Nephron progenitor cell (in vitro differentiated cells): ENCODE results near the gene PRKCE.
"Not testable (repeated sequence)": the region's sequence is repeated elsewhere in the genome, so short reads cannot be mapped to it uniquely, and the experiment has no call there.

Experiments
- DNase-seq: peaks from one replicate; pipeline ENCODE4 v3.0.0; 2021
- H3K27ac Mint-ChIP-seq: 2 replicates; pipeline ENCODE4 v1.8.0; 2021; ENCODE audit warnings: mild to moderate bottlenecking, moderate library complexity, mixed read lengths
- H3K27me3 Mint-ChIP-seq: 2 replicates; pipeline ENCODE4 v1.8.0; 2021; ENCODE audit warnings: mild to moderate bottlenecking, low read depth, mixed read lengths; ENCODE audit not compliant: poor library complexity
- H3K36me3 Mint-ChIP-seq: 2 replicates; pipeline ENCODE4 v1.8.0; 2021; ENCODE audit warnings: low read depth, mixed read lengths
- H3K4me1 Mint-ChIP-seq: 2 replicates; pipeline ENCODE4 v1.8.0; 2021; ENCODE audit warnings: mixed read lengths
- H3K4me3 Mint-ChIP-seq: 2 replicates; pipeline ENCODE4 v1.8.0; 2021; ENCODE audit warnings: mild to moderate bottlenecking, moderate library complexity, mixed read lengths
- H3K9me3 Mint-ChIP-seq: 2 replicates; pipeline ENCODE4 v1.8.0; 2021; ENCODE audit warnings: mild to moderate bottlenecking, moderate library complexity, mixed read lengths
- CTCF ChIP-seq: fragments of 200-600 bp; sonication (generic); IDR thresholded peaks from 2 replicates; pipeline ENCODE4 v1.5.0; 2021; ENCODE audit warnings: antibody characterized with exemption

Gene PRKCE

DNA sequence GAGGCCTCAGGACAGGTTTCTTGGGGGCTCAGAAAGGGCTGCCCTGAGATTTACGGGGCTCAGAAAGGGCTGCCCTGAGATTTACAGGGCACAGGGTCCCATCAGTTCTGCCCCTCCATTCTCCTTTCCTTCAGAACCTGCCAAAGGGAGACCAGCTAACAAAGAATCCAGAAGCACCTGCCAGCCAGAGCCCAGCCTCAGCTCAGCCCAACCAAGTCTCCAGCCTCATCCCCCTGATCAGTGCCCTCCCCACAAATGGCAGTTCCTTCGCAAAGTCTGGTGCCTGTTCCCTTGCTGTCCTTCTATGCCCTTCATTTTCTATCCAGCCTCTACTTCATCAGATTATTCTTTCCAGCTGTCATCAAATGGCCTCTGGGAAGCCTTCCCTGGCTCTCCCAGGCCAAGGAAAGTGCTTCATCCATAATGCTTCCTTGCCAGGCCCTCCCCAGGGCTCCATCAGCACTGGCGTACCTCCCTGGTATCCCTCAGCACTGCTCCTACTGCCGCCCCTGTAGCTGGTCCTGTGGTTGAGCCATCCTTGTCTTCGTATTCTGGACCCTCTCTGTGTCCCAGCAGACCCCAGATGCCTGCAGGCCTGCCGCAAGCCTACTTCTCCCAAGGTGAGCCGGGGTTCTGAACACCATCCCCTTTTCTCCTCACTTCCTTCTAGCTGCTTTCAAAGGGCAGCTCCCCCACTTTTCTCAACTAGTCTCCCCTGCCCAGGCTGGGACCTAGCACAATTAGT lies 549.6 kb downstream of the PRKCE start:
- peaks cover 8% of the 10 kb centered on the region for H3K9me3 Mint-ChIP-seq
- H3K4me3 Mint-ChIP-seq: no peak overlapping the region
- DNase-seq: no peak
- H3K4me1 Mint-ChIP-seq: no peaks in the 10 kb centered on the region
- H3K27me3 Mint-ChIP-seq: peaks cover 10% of the 10 kb centered on the region
- TF ChIP-seq CTCF: no peak
- no peak overlapping the region for H3K27ac Mint-ChIP-seq
- H3K36me3 Mint-ChIP-seq: no peaks in the 10 kb centered on the region

DNA sequence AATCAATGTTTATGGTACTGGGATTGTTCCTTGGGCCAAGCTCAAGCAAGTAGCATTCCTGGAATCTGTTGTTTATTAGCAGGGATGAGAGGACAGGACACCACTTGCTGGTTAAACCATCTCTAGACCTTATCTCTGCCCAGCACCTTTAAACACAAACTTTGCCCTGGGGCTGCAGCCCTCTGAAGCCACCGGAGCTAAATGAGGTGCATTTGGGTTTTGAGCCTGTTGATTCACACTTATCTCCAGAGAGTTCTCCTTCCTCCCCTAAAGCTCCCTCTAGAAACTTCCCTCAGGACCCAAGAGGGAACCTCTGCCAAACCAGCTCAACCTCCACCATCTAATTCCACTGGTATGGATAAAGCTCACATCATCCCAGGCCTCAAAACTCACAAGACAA lies 551.0 kb downstream of the PRKCE start:
- Mint-ChIP-seq H3K27ac (no peak overlapping the region), H3K4me3 (no peak overlapping the region), H3K4me1 (no peaks in the 10 kb centered on the region), H3K36me3 (no peaks in the 10 kb centered on the region), H3K27me3 (peaks cover 12% of the 10 kb centered on the region), H3K9me3 (peaks cover 8% of the 10 kb centered on the region)
- TF ChIP-seq CTCF: no peak
- DNase-seq: no peak

GRCh38 chr2:46202987-46203386 lies 551.5 kb downstream of the PRKCE start:
- peaks cover 8% of the 10 kb centered on the region for H3K9me3 Mint-ChIP-seq
- no peak overlapping the region for H3K4me3 Mint-ChIP-seq
- DNase-seq: no peak
- peaks cover 12% of the 10 kb centered on the region for H3K27me3 Mint-ChIP-seq
- no peaks in the 10 kb centered on the region for H3K4me1 Mint-ChIP-seq
- H3K36me3 Mint-ChIP-seq: no peaks in the 10 kb centered on the region
- H3K27ac Mint-ChIP-seq: no peak overlapping the region
- no peak for TF ChIP-seq CTCF

DNA sequence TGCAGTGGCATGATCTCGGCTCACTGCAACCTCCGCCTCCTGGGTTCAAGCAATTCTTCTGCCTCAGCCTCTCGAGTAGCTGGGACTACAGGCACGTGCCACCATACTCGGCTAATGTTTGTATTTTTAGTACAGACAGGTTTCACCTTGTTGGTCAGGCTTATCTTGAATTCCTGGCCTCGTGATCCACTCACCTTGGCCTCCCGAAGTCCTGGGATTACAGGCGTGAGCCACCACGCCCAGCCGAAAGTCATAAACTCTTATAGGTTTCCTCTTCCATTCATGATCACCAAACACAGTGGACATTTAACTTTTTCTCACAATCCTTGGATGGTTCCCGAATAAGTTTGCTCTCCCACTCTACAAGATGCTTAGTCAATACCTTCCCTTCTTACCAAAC lies 552.2 kb downstream of the PRKCE start:
- peaks cover 12% of the 10 kb centered on the region for H3K9me3 Mint-ChIP-seq
- not testable (repeated sequence) for H3K36me3 Mint-ChIP-seq, DNase-seq, H3K4me1 Mint-ChIP-seq, H3K27ac Mint-ChIP-seq, H3K4me3 Mint-ChIP-seq
- H3K27me3 Mint-ChIP-seq: peaks cover 12% of the 10 kb centered on the region

DNA sequence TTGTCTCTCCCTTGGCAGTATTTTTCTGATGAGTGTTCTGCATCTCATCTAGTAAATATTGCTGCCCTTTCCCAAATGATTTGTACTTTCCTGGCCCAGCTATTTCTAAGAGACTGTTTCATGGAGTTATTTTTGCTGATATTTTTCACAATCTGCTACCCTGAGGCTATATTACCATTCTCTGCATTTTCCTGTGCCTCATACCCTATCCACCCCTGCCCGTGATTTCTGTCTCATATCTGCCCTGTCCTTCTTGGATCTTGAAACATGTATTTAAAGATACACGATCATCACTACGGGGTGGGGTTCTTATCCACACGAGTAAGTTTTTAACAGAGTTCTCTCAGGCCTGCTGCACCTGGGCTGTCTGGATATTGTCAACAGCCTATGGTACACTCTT lies 556.1 kb downstream of the PRKCE start:
- H3K36me3 Mint-ChIP-seq: no peaks in the 10 kb centered on the region
- H3K27ac Mint-ChIP-seq: no peak overlapping the region
- no peak for DNase-seq
- no peak overlapping the region for H3K4me3 Mint-ChIP-seq
- H3K4me1 Mint-ChIP-seq: no peaks in the 10 kb centered on the region
- peaks cover 13% of the 10 kb centered on the region for H3K27me3 Mint-ChIP-seq
- H3K9me3 Mint-ChIP-seq: peaks cover 31% of the 10 kb centered on the region
- TF ChIP-seq CTCF: no peak

- H3K4me3 Mint-ChIP-seq: no peak overlapping the region
- H3K27me3 Mint-ChIP-seq: peaks cover 12% of the 10 kb centered on the region
- DNase-seq: no peak
- no peak overlapping the region for H3K27ac Mint-ChIP-seq
- H3K9me3 Mint-ChIP-seq: peaks cover 31% of the 10 kb centered on the region
- no peak for TF ChIP-seq CTCF
- no peaks in the 10 kb centered on the region for H3K36me3 Mint-ChIP-seq
- no peaks in the 10 kb centered on the region for H3K4me1 Mint-ChIP-seq
Observed at GRCh38 chr2:46208766-46209165, 557.3 kb downstream of the PRKCE start.
